SU-DHL-6 (cell line): ENCODE data around the gene SESTD1.

Experiments
- EZH2phosphoT487 ChIP-seq: fragments of 200-600 bp; sonication (generic), shearing (Covaris generic); conservative IDR thresholded peaks from 2 replicates; pipeline ENCODE4 v1.6.1; 2018; ENCODE audit warnings: mild to moderate bottlenecking, antibody characterized with exemption, low read length, moderate library complexity, mixed read lengths
- TF ChIP-seq, protein P1 (sequence below): fragments of 200-600 bp; sonication (generic); IDR thresholded peaks from one replicate; pipeline ENCODE4 v1.5.1; 2017; ENCODE audit warnings: antibody characterized with exemption, mild to moderate bottlenecking, low read length, moderate library complexity; ENCODE audit not compliant: insufficient read depth, poor library complexity, severe bottlenecking

DNA sequence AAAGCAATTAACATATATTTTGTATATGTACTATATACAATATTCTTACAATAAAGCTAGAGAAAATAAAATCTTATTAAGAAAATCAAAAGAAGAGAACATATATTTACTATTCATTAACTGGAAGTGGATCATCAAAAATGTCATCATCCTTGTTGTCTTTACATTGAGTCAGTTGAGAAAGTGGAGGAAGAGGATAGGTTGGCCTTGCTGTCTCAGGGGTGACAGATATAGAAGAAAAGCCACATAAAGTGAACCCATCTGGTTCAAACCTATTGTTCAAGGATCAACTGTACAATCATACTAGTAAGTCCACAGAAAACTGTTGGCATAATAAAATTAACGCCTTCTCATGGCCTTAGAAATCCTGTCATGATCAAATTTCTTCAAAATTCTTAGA, 26.6 kb downstream of the SESTD1 start:
- TF ChIP-seq, protein P1, sequence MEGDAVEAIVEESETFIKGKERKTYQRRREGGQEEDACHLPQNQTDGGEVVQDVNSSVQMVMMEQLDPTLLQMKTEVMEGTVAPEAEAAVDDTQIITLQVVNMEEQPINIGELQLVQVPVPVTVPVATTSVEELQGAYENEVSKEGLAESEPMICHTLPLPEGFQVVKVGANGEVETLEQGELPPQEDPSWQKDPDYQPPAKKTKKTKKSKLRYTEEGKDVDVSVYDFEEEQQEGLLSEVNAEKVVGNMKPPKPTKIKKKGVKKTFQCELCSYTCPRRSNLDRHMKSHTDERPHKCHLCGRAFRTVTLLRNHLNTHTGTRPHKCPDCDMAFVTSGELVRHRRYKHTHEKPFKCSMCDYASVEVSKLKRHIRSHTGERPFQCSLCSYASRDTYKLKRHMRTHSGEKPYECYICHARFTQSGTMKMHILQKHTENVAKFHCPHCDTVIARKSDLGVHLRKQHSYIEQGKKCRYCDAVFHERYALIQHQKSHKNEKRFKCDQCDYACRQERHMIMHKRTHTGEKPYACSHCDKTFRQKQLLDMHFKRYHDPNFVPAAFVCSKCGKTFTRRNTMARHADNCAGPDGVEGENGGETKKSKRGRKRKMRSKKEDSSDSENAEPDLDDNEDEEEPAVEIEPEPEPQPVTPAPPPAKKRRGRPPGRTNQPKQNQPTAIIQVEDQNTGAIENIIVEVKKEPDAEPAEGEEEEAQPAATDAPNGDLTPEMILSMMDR = no peak
- TF ChIP-seq EZH2phosphoT487 = no peak
